Liver (tissue), 9 donors: ENCODE results near the gene MSI2. TPM values are rescaled to one million over a fixed set of nuclear protein-coding genes. Genes with fewer than 3 reads are reported as not detected.

ENCODE experiments used
- DNase-seq: peaks from one replicate; pipeline ENCODE4 v3.0.0-alpha.2; 2017; ENCODE audit warnings: low spot score
- H3K27ac ChIP-seq, 2 donors: one replicate each; pipeline ENCODE4 v1.7.0; 2013; ENCODE audit warnings: inconsistent platforms in 2 of 2, low read length in 2 of 2, control low read depth in 1 of 2, low read depth in 1 of 2, mild to moderate bottlenecking in 1 of 2
- H3K27me3 ChIP-seq, 4 donors: one replicate each; pipeline versions ENCODE4 v1.6.1 to v1.7.0; 2013; ENCODE audit warnings: low read length in 3 of 4, inconsistent platforms in 1 of 4, mild to moderate bottlenecking in 1 of 4, moderate library complexity in 1 of 4; ENCODE audit not compliant: control insufficient read depth in 4 of 4, insufficient read depth in 4 of 4
- H3K36me3 ChIP-seq, 4 donors: one replicate each; pipeline versions ENCODE4 v1.6.1 to v1.7.0; 2013; ENCODE audit warnings: low read length in 3 of 4, mild to moderate bottlenecking in 3 of 4, low read depth in 1 of 4, moderate library complexity in 1 of 4; ENCODE audit not compliant: control insufficient read depth in 4 of 4, insufficient read depth in 3 of 4
- H3K4me1 ChIP-seq, 4 donors: one replicate each; pipeline versions ENCODE4 v1.6.1 to v1.7.0; 2013; ENCODE audit warnings: low read length in 3 of 4, mild to moderate bottlenecking in 3 of 4, moderate library complexity in 1 of 4; ENCODE audit not compliant: control insufficient read depth in 4 of 4, insufficient read depth in 4 of 4
- H3K4me3 ChIP-seq, 3 donors: one replicate each; pipeline versions ENCODE4 v1.6.1 to v1.7.0; 2013; ENCODE audit warnings: low read length in 3 of 3, control low read depth in 1 of 3, low read depth in 1 of 3, mild to moderate bottlenecking in 1 of 3
- H3K9ac ChIP-seq, 2 donors: one replicate each; pipeline ENCODE4 v1.7.0; 2013; ENCODE audit warnings: low read length in 2 of 2, mild to moderate bottlenecking in 2 of 2, moderate library complexity in 2 of 2, control low read depth in 1 of 2, low read depth in 1 of 2
- H3K9me3 ChIP-seq, 4 donors: one replicate each; pipeline versions ENCODE4 v1.6.1 to v1.7.0; 2013; ENCODE audit warnings: low read length in 3 of 4; ENCODE audit not compliant: control insufficient read depth in 4 of 4
- CTCF ChIP-seq: fragments of 150-350 bp; IDR thresholded peaks from 2 replicates; pipeline ENCODE4 v1.5.1; 2017; ENCODE audit warnings: improper control_type of control experiment, low read depth, low read length; ENCODE audit not compliant: missing input control
- EGR1 ChIP-seq, 2 donors: IDR thresholded peaks; 2 replicates each; pipeline ENCODE4 v1.6.1; 2016 to 2018; ENCODE audit warnings: antibody characterized with exemption in 2 of 2, low read depth in 2 of 2
- FOXA1 ChIP-seq: IDR thresholded peaks from 2 replicates; pipeline ENCODE4 v1.6.1; 2016; ENCODE audit warnings: antibody characterized with exemption
- FOXA2 ChIP-seq: IDR thresholded peaks from 2 replicates; pipeline ENCODE4 v1.6.1; 2016; ENCODE audit warnings: antibody characterized with exemption
- GABPA ChIP-seq, 2 donors: IDR thresholded peaks in 1 of 2; conservative IDR thresholded peaks in 1 of 2; 2 replicates each; pipeline ENCODE4 v1.6.1; 2016; ENCODE audit warnings: antibody characterized with exemption in 2 of 2, mild to moderate bottlenecking in 1 of 2, moderate library complexity in 1 of 2
- HNF4A ChIP-seq, 2 donors: conservative IDR thresholded peaks; 2 replicates each; pipeline ENCODE4 v1.6.1; 2016; ENCODE audit warnings: antibody characterized with exemption in 2 of 2, mild to moderate bottlenecking in 2 of 2
- JUND ChIP-seq, 2 donors: IDR thresholded peaks; 2 replicates each; pipeline ENCODE4 v1.6.1; 2016; ENCODE audit warnings: antibody characterized with exemption in 2 of 2
- NR2F2 ChIP-seq: IDR thresholded peaks from 2 replicates; pipeline ENCODE4 v1.6.1; 2016; ENCODE audit warnings: antibody characterized with exemption
- RAD21 ChIP-seq, 2 donors: IDR thresholded peaks; 2 replicates each; pipeline ENCODE4 v1.6.1; 2016; ENCODE audit warnings: antibody characterized with exemption in 2 of 2, mild to moderate bottlenecking in 2 of 2
- REST ChIP-seq: IDR thresholded peaks from 2 replicates; pipeline ENCODE4 v1.6.1; 2016; ENCODE audit warnings: antibody characterized with exemption, mild to moderate bottlenecking
- RXRA ChIP-seq, 2 donors: IDR thresholded peaks; 2 replicates each; pipeline ENCODE4 v1.6.1; 2017 to 2018; ENCODE audit warnings: antibody characterized with exemption in 2 of 2, mild to moderate bottlenecking in 1 of 2
- SP1 ChIP-seq: IDR thresholded peaks from 2 replicates; pipeline ENCODE4 v1.6.1; 2018; ENCODE audit warnings: antibody characterized with exemption, mild to moderate bottlenecking
- TAF1 ChIP-seq: conservative IDR thresholded peaks from 2 replicates; pipeline ENCODE4 v1.6.1; 2016; ENCODE audit warnings: antibody characterized with exemption, mild to moderate bottlenecking
- YY1 ChIP-seq: IDR thresholded peaks from 2 replicates; pipeline ENCODE4 v1.6.1; 2016; ENCODE audit warnings: antibody characterized with exemption, mild to moderate bottlenecking
- ZBTB33 ChIP-seq: IDR thresholded peaks from 2 replicates; pipeline ENCODE4 v1.6.1; 2016; ENCODE audit warnings: antibody characterized with exemption
- WGBS: extraction: QIAGEN DNeasy Blood & Tissue Kit; methylation state at CpG from one replicate; pipeline ENCODE4 v1.1.7; 2013; 5-methylcytosine and 5-hydroxymethylcytosine counted together
- polyA plus RNA-seq, 2 donors: library from polyadenylated mRNA; stranded (reverse) in 1 of 2; unstranded in 1 of 2; fragments of 200-250 nt in 1 of 2; fragments of >200 nt in 1 of 2; fragmentation: Nextera tagmentation in 1 of 2; extraction: Ambion mirVana in 1 of 2; gene quantifications; one replicate each; pipeline versions ENCODE4 v1.2.1 to v1.2.3, GENCODE V29; 2013 to 2015
- total RNA-seq, 2 donors: library from RNA; depleted of rRNA; stranded (reverse); fragments of >200 nt; gene quantifications; one replicate each; pipeline ENCODE4 v1.2.3, GENCODE V29; 2014
- TF ChIP-seq, protein P1 (sequence below): IDR thresholded peaks from 2 replicates; pipeline ENCODE4 v1.6.1; 2016; ENCODE audit warnings: antibody characterized with exemption
- TF ChIP-seq, protein P2 (sequence below): IDR thresholded peaks from 2 replicates; pipeline ENCODE4 v1.6.1; 2016; ENCODE audit warnings: antibody characterized with exemption
- donor health status: healthy.
- donor health status: healthy.
- donor health status: healthy.
- donor health status: healthy.
- donor health status: healthy.

Gene MSI2
- total and polyA plus RNA-seq, 4 donors = 5.7 to 15.6 (median 9.2) TPM

DNA sequence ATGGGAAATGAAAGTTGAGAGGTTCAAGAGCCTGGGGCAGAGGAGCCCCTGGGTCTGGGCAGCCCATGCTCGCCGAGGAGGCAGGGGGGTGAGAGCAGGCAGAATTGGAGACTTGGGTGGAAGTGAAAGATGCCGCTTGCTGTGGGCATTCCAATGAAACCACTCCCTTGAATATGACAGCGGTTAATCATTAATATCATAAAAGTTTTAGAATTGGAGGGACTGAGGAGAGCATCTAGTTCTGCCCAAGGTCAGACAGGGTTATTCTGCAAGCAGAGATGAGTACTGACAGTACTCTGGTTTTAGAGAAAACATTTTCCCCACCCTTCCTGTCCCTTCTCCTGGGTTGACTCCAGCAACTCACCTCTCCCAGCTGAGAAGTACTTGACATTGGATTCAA is 180.2 kb downstream of the MSI2 start:
- Histone ChIP-seq H3K4me1 (no peaks in the 10 kb centered on the region), H3K9ac (no peak overlapping the region), H3K9me3 (no peaks in the 10 kb centered on the region), H3K4me3 (no peak overlapping the region), H3K36me3 (no peaks in the 10 kb centered on the region), H3K27ac (no peak overlapping the region), H3K27me3 (no peaks in the 10 kb centered on the region)
- DNase-seq = no peak
- TF ChIP-seq REST (no peak), RXRA (IDR thresholded peaks at IDR 0.05) (no peak), NR2F2 (no peak), CTCF (no peak), EGR1 (IDR thresholded peaks at IDR 0.05; ENCODE audit: low read depth in 2 of 2) (no peak), GABPA (IDR thresholded peaks at IDR 0.05 in 1 of 2, conservative IDR thresholded peaks at IDR 0.05 in 1 of 2) (no peak), HNF4A (conservative IDR thresholded peaks at IDR 0.05) (no peak)
- WGBS = 81% methylated on average over 4 of the region's 4 CpGs

GRCh38 chr17:57438066-57438731 is 181.9 kb downstream of the MSI2 start:
- Histone ChIP-seq H3K9ac (no peak overlapping the region), H3K4me1 (no peaks in the 10 kb centered on the region), H3K4me3 (no peak overlapping the region), H3K27ac (no peak overlapping the region), H3K27me3 (no peaks in the 10 kb centered on the region), H3K36me3 (no peaks in the 10 kb centered on the region), H3K9me3 (no peaks in the 10 kb centered on the region)
- DNase-seq = no peak
- WGBS = 86% methylated on average over 9 of the region's 9 CpGs
- TF ChIP-seq, protein P1, sequence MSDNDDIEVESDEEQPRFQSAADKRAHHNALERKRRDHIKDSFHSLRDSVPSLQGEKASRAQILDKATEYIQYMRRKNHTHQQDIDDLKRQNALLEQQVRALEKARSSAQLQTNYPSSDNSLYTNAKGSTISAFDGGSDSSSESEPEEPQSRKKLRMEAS = no peak
- TF ChIP-seq RAD21 (IDR thresholded peaks at IDR 0.05) (no peak), REST (no peak), GABPA (IDR thresholded peaks at IDR 0.05 in 1 of 2, conservative IDR thresholded peaks at IDR 0.05 in 1 of 2) (no peak), TAF1 (no peak), ZBTB33 (no peak), SP1 (no peak), NR2F2 (no peak), HNF4A (conservative IDR thresholded peaks at IDR 0.05) (no peak), FOXA1 (no peak), YY1 (no peak), JUND (IDR thresholded peaks at IDR 0.05) (no peak), EGR1 (IDR thresholded peaks at IDR 0.05; ENCODE audit: low read depth in 2 of 2) (no peak), CTCF (no peak), RXRA (IDR thresholded peaks at IDR 0.05) (no peak), FOXA2 (no peak)
- TF ChIP-seq, protein P2, sequence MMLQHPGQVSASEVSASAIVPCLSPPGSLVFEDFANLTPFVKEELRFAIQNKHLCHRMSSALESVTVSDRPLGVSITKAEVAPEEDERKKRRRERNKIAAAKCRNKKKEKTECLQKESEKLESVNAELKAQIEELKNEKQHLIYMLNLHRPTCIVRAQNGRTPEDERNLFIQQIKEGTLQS = no peak
